Colonic mucosa (tissue), 4 donors: ENCODE results near the gene NAT10. TPM values are rescaled to one million over a fixed set of nuclear protein-coding genes. Genes with fewer than 3 reads are reported as not detected.

Experiments used
- DNase-seq: peaks from one replicate; pipeline ENCODE4 v3.0.0-alpha.2; 2020
- H3K27ac ChIP-seq: fragments of 200-600 bp; one replicate; pipeline ENCODE4 v1.8.0; 2021
- H3K27me3 ChIP-seq: fragments of 200-600 bp; one replicate; pipeline ENCODE4 v1.8.0; 2021
- H3K36me3 ChIP-seq: fragments of 200-600 bp; one replicate; pipeline ENCODE4 v1.8.0; 2021
- H3K4me1 ChIP-seq: fragments of 200-600 bp; one replicate; pipeline ENCODE4 v1.8.0; 2021; ENCODE audit warnings: mild to moderate bottlenecking
- H3K4me3 ChIP-seq: fragments of 200-600 bp; one replicate; pipeline ENCODE4 v1.8.0; 2021
- H3K9ac ChIP-seq, 2 donors: one replicate each; pipeline ENCODE4 v1.7.0; 2013; ENCODE audit warnings: control low read depth in 2 of 2, low read depth in 2 of 2, low read length in 2 of 2
- H3K9me3 ChIP-seq: fragments of 200-600 bp; one replicate; pipeline ENCODE4 v1.8.0; 2021
- intact Hi-C: fragments of 100-400 bp; cut with DNase I; formaldehyde crosslinking; loops from one replicate; pipeline ENCODE4 v1.14.1; 2022
- total RNA-seq, 2 donors: library from RNA; stranded (reverse); fragmentation: NEBNext Ultra II Directional in 1 of 2; extraction: Animal tissue kit (Norgen Biotek cat#: 25700) in 1 of 2; gene quantifications; one replicate each; pipeline ENCODE4 v1.2.1, GENCODE V29; 2021
- TF ChIP-seq, protein P1 (sequence below): fragments of 200-600 bp; IDR thresholded peaks from one replicate; pipeline ENCODE4 v1.8.0; 2022; ENCODE audit warnings: antibody characterized with exemption, mild to moderate bottlenecking
- donor health status: healthy.
- donor health status: DM: no; HTN: no; CAD: no.
- donor health status: DM: no; HTN: no; CAD: no.

The NAT10 gene
- total RNA-seq, 2 donors from 2014 or later: 24.1 to 48.0 TPM

DNA sequence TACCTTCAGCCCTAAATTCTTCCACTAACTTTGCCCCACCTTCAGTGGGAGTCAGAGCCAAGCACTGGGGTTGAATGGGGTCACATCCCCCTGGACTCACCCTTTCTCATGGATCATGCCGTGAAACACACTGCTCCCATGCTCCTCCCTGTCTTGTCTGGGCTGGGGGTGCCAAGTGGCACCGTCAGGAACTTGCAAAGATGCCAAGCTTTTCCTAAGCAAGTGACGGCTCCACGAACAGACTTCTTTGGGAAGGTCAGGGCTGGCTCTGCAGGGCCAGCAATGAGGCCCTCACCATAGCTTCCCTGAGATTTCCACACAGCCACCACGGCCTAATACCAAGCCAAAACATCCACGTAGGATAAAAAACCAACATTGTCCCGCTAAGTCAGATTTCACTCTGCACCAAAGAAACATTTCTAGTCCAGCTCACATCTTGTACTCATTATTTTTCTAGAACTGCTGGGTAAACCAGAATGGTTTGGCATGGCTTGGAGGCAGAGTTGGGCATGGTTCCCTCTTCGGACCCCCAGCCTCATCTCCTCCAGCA lies 76.5 kb downstream of the NAT10 start:
- no peak for DNase-seq
- Histone ChIP-seq H3K9ac (no peak overlapping the region), H3K27ac (no peak overlapping the region), H3K4me3 (no peak overlapping the region), H3K4me1 (no peaks in the 10 kb centered on the region), H3K36me3 (no peaks in the 10 kb centered on the region), H3K27me3 (no peaks in the 10 kb centered on the region), H3K9me3 (no peaks in the 10 kb centered on the region)
- TF ChIP-seq, protein P1, sequence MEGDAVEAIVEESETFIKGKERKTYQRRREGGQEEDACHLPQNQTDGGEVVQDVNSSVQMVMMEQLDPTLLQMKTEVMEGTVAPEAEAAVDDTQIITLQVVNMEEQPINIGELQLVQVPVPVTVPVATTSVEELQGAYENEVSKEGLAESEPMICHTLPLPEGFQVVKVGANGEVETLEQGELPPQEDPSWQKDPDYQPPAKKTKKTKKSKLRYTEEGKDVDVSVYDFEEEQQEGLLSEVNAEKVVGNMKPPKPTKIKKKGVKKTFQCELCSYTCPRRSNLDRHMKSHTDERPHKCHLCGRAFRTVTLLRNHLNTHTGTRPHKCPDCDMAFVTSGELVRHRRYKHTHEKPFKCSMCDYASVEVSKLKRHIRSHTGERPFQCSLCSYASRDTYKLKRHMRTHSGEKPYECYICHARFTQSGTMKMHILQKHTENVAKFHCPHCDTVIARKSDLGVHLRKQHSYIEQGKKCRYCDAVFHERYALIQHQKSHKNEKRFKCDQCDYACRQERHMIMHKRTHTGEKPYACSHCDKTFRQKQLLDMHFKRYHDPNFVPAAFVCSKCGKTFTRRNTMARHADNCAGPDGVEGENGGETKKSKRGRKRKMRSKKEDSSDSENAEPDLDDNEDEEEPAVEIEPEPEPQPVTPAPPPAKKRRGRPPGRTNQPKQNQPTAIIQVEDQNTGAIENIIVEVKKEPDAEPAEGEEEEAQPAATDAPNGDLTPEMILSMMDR: no peak
- intact Hi-C loops: no loop called here

DNA sequence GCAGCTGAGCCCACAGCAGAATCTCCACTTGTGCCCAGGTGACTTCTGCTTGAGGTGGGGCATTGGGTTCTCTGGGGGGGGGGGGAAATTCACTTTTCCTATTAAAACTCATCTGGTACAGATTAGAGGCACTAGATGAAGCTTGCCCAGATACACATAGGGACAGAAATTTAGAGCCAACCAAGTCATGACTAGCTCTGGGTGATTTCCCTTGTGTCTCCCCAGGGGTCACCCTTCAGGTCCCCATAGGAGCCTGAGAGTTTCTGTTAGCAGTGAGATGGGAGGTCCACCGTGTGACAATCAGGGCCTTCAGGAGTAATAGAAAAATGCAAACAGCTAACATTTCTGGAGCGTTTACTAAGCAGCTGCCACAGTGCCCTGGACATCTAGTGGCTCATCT lies 77.0 kb downstream of the NAT10 start:
- TF ChIP-seq, protein P1: no peak
- Histone ChIP-seq H3K27me3 (no peaks in the 10 kb centered on the region), H3K36me3 (no peaks in the 10 kb centered on the region), H3K4me3 (no peak overlapping the region), H3K9ac (no peak overlapping the region), H3K9me3 (no peaks in the 10 kb centered on the region), H3K4me1 (no peaks in the 10 kb centered on the region), H3K27ac (no peak overlapping the region)
- DNase-seq: no peak
- intact Hi-C loops: no loop called here

DNA sequence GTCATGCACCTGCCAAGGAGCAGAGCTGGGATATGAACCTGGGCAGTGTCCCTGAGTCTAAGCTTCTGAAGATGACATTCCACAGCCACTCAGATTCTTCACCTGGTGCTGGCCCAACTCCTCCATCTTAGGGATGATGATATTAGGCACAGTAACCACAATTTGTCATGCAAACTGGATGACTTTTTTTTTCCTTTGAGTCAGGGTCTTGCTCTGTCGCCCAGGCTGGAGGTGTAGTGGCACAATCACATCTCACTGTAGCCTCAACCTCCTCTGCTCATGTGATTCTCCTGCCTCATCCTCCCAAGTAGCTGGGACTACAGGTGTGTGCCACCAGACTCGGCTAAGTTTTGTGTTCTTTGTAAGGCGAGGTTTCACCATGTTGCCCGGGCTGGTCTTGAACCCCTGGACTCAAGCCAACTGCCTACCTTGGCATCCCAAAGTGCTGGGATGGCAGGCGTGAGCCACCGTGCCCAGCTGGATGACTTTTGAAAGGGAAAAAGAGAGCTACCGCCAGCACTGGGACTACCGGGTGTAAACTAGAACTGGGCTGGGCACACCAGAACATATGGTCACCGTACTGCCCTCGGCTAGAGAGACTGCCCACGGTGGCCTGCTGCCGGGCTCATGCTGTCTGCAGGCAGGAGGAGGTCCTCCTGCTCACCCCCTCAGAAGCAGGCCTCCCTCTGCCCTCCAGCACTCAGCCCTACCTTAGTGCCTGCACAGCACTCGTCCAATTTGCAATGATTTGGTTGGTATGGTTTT lies 77.7 kb downstream of the NAT10 start:
- Histone ChIP-seq H3K9ac (no peak overlapping the region), H3K9me3 (no peaks in the 10 kb centered on the region), H3K27ac (no peak overlapping the region), H3K36me3 (no peaks in the 10 kb centered on the region), H3K4me3 (no peak overlapping the region), H3K4me1 (no peaks in the 10 kb centered on the region), H3K27me3 (no peaks in the 10 kb centered on the region)
- intact Hi-C loops: no loop called here
- no peak for DNase-seq
- TF ChIP-seq, protein P1: no peak

DNA sequence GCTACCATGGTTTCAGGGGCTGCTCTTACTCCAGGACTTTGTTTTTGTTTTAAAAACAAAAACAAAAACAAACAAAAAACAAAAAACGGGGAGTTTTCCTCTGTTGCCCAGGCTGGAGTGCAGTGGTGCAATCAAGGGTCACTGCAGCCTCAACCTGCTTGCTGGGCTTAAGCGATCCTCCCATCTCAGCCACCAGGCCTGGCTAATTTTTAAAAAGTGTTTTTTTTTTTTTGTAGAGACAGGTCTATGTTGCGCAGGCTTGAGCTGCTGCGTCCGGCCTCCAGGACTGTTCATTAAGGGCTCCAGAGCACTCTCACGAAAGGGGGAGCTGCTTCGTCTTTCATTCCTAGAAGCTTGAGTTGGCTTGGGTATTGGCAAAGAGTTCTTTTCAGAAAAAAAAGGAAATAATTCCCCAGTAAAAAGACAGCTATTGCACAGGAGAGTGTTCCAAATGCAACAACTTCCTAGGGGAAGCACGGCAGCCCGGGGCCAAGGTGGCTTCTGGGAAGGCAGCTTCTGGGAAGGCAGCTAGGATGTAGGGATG lies 78.5 kb downstream of the NAT10 start:
- DNase-seq: no peak
- H3K36me3 ChIP-seq: no peaks in the 10 kb centered on the region
- H3K4me1 ChIP-seq: no peaks in the 10 kb centered on the region
- intact Hi-C loops: no loop called here
- H3K27me3 ChIP-seq: no peaks in the 10 kb centered on the region
- H3K4me3 ChIP-seq: no peak overlapping the region
- no peak overlapping the region for H3K27ac ChIP-seq
- TF ChIP-seq, protein P1: no peak
- no peak overlapping the region for H3K9ac ChIP-seq
- H3K9me3 ChIP-seq: no peaks in the 10 kb centered on the region

DNA sequence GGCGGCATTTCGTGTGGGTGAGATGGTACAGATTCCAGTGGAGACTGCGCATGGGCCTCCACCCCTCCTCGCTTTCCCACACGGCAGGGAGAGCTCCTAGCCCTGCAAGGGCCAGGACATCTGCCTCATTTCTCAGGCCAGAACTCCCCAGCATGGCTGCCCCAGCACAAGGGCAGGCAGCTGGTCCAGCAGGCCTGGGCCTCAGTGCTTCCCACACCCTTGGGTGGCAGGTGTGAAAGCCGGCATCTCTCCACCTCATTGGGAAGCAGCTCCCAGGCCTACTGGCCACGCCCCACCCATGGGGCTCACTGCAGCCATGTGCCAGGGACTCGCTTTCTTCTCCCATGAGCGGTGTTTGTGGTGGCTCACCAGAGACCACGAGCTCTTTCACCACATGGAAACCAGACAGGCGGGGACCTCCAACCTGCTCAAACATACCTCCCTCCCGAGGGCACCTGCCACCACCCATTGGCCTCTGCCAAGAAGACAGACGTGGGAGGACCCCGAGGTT lies 79.1 kb downstream of the NAT10 start:
- Histone ChIP-seq H3K4me3 (no peak overlapping the region), H3K27me3 (no peaks in the 10 kb centered on the region), H3K4me1 (no peaks in the 10 kb centered on the region), H3K36me3 (no peaks in the 10 kb centered on the region), H3K9ac (no peak overlapping the region), H3K27ac (no peak overlapping the region), H3K9me3 (no peaks in the 10 kb centered on the region)
- TF ChIP-seq, protein P1: no peak
- no peak for DNase-seq
- intact Hi-C loops: no loop called here
